PC-3 (cell line): ENCODE measurements around the gene PTGS2. TPM values are rescaled to one million over a fixed set of nuclear protein-coding genes. Genes with fewer than 3 reads are reported as not detected.

Source experiments
- ATAC-seq: fragments of 200-7000 bp; cut with Tn5 transposase; 2 replicates; pipeline ENCODE4 v1.9.1; 2020; ENCODE audit warnings: mild to moderate bottlenecking, moderate library complexity
- BruUV-seq: library from RNA; stranded (reverse); fragments of 400-500 nt; replicated peaks from 2 replicates; lab custom pipeline; 2021; lab: Mats Ljungman, UMichigan
- CTCF ChIA-PET: fragments of 300-600 bp; sonication (Branson Sonifier 250); formaldehyde crosslinking; loops from one replicate; lab custom pipeline; 2022; ENCODE audit warnings: antibody characterized with exemption; lab: Charles Lee
- POLR2A ChIA-PET: fragments of 300-600 bp; sonication (Branson Sonifier 250); formaldehyde crosslinking; loops from one replicate; lab custom pipeline; 2022; ENCODE audit warnings: antibody characterized with exemption; ENCODE audit not compliant: unreplicated experiment; lab: Charles Lee
- DNase-seq: peaks from one replicate; pipeline ENCODE4 v3.0.0-alpha.2; 2015
- H2AFZ ChIP-seq: fragments of 300-600 bp; sonication (generic); 2 replicates; pipeline ENCODE4 v1.6.0; 2016; ENCODE audit warnings: antibody characterized with exemption, low read length
- H3F3A ChIP-seq: fragments of 300-600 bp; sonication (generic); one replicate; pipeline ENCODE4 v1.6.0; 2017; ENCODE audit warnings: antibody characterized with exemption, low read length, control low read depth, mild to moderate bottlenecking; ENCODE audit not compliant: unreplicated experiment
- H3K27ac ChIP-seq: fragments of 300-600 bp; sonication (generic); 2 replicates; pipeline ENCODE4 v1.5.1; 2016; ENCODE audit warnings: mild to moderate bottlenecking, low read length
- H3K27me3 ChIP-seq: fragments of 300-600 bp; sonication (generic); 2 replicates; pipeline ENCODE4 v1.6.1; 2016; ENCODE audit warnings: low read length, mixed read lengths
- H3K36me3 ChIP-seq: fragments of 300-600 bp; sonication (generic); 2 replicates; pipeline ENCODE4 v1.6.1; 2016; ENCODE audit warnings: low read depth, mixed run types, low read length, mixed read lengths
- H3K4me1 ChIP-seq: fragments of 300-600 bp; sonication (generic); 2 replicates; pipeline ENCODE4 v1.5.1; 2016; ENCODE audit warnings: low read length; ENCODE audit not compliant: insufficient read depth
- H3K4me2 ChIP-seq: fragments of 300-600 bp; sonication (generic); 2 replicates; pipeline ENCODE4 v1.6.0; 2016; ENCODE audit warnings: low read length
- H3K4me3 ChIP-seq: fragments of 300-600 bp; sonication (generic); 2 replicates; pipeline ENCODE4 v1.5.1; 2016; ENCODE audit warnings: mild to moderate bottlenecking, low read length, mixed read lengths
- H3K79me2 ChIP-seq: fragments of 300-600 bp; sonication (generic); 2 replicates; pipeline ENCODE4 v1.6.1; 2017; ENCODE audit warnings: low read length, mixed read lengths
- H3K9ac ChIP-seq: fragments of 300-600 bp; sonication (generic); 2 replicates; pipeline ENCODE4 v1.6.0; 2016; ENCODE audit warnings: mild to moderate bottlenecking, low read length
- H3K9me2 ChIP-seq: fragments of 300-600 bp; sonication (generic); replicated peaks from 2 replicates; pipeline ENCODE4 v1.6.1; 2016; ENCODE audit warnings: mixed run types, low read length, mixed read lengths
- H3K9me3 ChIP-seq: fragments of 300-600 bp; sonication (generic); 2 replicates; pipeline ENCODE4 v1.6.1; 2016; ENCODE audit warnings: low read length, mixed read lengths
- H4K20me1 ChIP-seq: fragments of 300-600 bp; sonication (generic); 2 replicates; pipeline ENCODE4 v1.6.1; 2016; ENCODE audit warnings: low read length, mixed read lengths
- EZH2 ChIP-seq: fragments of 300-600 bp; sonication (generic); IDR thresholded peaks from one replicate; pipeline ENCODE4 v1.6.1; 2017; ENCODE audit warnings: antibody characterized with exemption, mild to moderate bottlenecking, low read length; ENCODE audit not compliant: unreplicated experiment
- EZH2phosphoT487 ChIP-seq: fragments of 300-600 bp; sonication (generic); IDR thresholded peaks from 2 replicates; pipeline ENCODE4 v1.6.1; 2018; ENCODE audit warnings: mild to moderate bottlenecking, antibody characterized with exemption, low read length, borderline replicate concordance
- intact Hi-C: fragments of 100-400 bp; cut with micrococcal nuclease; formaldehyde crosslinking; loops from 2 replicates; pipeline ENCODE4 v1.9.0; 2023
- total RNA-seq: library from RNA; depleted of rRNA; stranded (reverse); fragments of >200 nt; gene quantifications from 2 replicates; pipeline ENCODE4 v1.2.3, GENCODE V29; 2014
- TF ChIP-seq, protein P1 (sequence below): fragments of 300-600 bp; sonication (generic); conservative IDR thresholded peaks from 2 replicates; pipeline ENCODE4 v1.5.1; 2017; ENCODE audit warnings: antibody characterized with exemption, low read depth, mild to moderate bottlenecking, low read length

PTGS2 gene
- total RNA-seq, 1 experiment from 2014 or later, result 7.9 TPM

DNA sequence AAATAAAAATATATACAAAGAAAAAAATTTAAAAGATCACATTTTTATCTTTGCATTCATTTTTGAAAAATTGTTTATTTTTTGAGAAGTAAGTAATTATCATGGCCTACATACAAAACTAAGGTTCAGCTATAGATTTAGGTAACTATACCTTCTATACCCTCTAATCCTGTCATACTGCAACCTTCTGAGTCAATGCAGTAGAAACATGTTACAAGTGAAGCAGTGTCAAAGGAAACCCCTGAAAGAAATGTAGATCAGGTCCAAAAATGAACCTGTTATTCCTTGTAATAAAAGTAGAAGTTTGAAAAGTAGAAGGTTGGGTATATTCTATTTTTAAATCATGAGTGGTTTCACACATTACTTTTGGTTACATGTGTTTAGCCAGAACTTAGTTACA is 51.3 kb downstream of the PTGS2 start:
- Histone ChIP-seq H3K4me2 (no peak overlapping the region), H4K20me1 (no peaks in the 10 kb centered on the region), H3K9me2 (no peaks in the 10 kb centered on the region), H3K9ac (no peak overlapping the region), H3K4me1 (no peaks in the 10 kb centered on the region), H3K27ac (no peak overlapping the region), H3K4me3 (no peak overlapping the region), H3K9me3 (no peaks in the 10 kb centered on the region), H2AFZ (no peak overlapping the region), H3K27me3 (no peaks in the 10 kb centered on the region), H3K36me3 (no peaks in the 10 kb centered on the region), H3K79me2 (no peaks in the 10 kb centered on the region), H3F3A (no peaks in the 10 kb centered on the region)
- no peak for DNase-seq
- ATAC-seq, result no peak
- CTCF ChIA-PET, result no interaction called here
- BruUV-seq, result no TSS peak
- intact Hi-C loops, result no loop called here
- no peak for TF ChIP-seq EZH2
- TF ChIP-seq EZH2phosphoT487, result no peak
- TF ChIP-seq, protein P1, sequence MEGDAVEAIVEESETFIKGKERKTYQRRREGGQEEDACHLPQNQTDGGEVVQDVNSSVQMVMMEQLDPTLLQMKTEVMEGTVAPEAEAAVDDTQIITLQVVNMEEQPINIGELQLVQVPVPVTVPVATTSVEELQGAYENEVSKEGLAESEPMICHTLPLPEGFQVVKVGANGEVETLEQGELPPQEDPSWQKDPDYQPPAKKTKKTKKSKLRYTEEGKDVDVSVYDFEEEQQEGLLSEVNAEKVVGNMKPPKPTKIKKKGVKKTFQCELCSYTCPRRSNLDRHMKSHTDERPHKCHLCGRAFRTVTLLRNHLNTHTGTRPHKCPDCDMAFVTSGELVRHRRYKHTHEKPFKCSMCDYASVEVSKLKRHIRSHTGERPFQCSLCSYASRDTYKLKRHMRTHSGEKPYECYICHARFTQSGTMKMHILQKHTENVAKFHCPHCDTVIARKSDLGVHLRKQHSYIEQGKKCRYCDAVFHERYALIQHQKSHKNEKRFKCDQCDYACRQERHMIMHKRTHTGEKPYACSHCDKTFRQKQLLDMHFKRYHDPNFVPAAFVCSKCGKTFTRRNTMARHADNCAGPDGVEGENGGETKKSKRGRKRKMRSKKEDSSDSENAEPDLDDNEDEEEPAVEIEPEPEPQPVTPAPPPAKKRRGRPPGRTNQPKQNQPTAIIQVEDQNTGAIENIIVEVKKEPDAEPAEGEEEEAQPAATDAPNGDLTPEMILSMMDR, result no peak
- POLR2A ChIA-PET, result no interaction called here

DNA sequence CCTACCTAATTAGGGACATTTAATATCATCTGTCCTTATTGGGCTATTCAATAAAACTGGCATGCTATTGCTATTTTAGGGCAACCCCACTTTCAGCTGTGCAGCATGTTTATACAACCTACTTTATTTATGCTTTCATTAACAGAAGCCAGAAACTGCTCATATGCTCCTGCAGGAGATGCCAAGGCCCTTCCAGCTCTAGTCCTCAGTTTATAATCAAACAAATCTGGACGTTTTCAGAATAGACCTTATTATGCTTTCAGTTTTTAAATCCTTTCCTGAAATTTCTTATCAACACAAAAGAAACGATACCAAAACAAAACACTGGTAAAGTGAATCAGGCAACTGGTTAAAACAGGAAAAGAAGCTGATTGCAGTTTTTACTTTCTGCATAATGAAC is 53.2 kb downstream of the PTGS2 start:
- DNase-seq (no peak), ATAC-seq (no peak)
- no peaks in the 10 kb centered on the region for H3K36me3 ChIP-seq
- H3K27ac ChIP-seq, result no peak overlapping the region
- no peak overlapping the region for H3K4me3 ChIP-seq
- no peaks in the 10 kb centered on the region for H3K9me2 ChIP-seq
- no peaks in the 10 kb centered on the region for H3F3A ChIP-seq
- BruUV-seq, result no TSS peak
- TF ChIP-seq EZH2phosphoT487, result no peak
- TF ChIP-seq, protein P1, result no peak
- no peak for TF ChIP-seq EZH2
- H3K4me2 ChIP-seq, result no peak overlapping the region
- H2AFZ ChIP-seq, result no peak overlapping the region
- H3K9me3 ChIP-seq, result no peaks in the 10 kb centered on the region
- no peaks in the 10 kb centered on the region for H3K4me1 ChIP-seq
- ChIA-PET POLR2A (no interaction called here), CTCF (no interaction called here)
- H3K27me3 ChIP-seq, result no peaks in the 10 kb centered on the region
- H3K79me2 ChIP-seq, result no peaks in the 10 kb centered on the region
- intact Hi-C loops, result no loop called here
- H4K20me1 ChIP-seq, result no peaks in the 10 kb centered on the region
- H3K9ac ChIP-seq, result no peak overlapping the region

DNA sequence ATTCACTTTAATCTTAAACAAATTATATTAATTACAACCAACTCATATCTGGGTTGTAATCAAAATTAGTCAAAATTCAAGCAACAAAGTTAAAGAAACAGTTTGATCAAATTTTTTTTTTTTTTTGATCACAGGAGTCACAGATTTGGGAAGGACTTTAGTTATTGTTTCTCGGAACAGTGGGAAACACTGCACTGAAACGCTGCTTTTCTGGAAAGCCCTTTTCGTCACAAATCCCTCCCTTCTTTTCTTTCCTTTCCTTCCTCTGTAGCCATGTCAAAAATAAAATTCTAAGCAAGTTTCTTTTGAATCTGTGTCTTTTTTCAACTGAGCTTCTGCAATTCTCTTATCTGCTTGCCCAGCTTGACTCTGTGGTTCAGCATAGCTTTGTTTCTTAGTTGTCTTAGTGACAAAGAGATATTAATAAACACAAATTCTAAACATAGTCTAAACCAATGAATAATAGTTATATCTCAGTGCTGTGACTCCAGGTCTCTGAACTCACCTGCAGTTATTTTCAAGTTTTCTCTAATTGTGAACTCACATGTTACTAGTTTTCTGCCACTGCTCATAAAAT is 53.8 kb downstream of the PTGS2 start:
- H3K4me2 ChIP-seq, result no peak overlapping the region

More for the DNA sequence above, 53.8 kb downstream of the PTGS2 start:
- CTCF ChIA-PET, result no interaction called here
- Histone ChIP-seq H3K36me3 (no peaks in the 10 kb centered on the region), H3K9me3 (no peaks in the 10 kb centered on the region), H3K79me2 (no peaks in the 10 kb centered on the region), H4K20me1 (no peaks in the 10 kb centered on the region), H3K9me2 (no peaks in the 10 kb centered on the region), H3K27me3 (no peaks in the 10 kb centered on the region), H2AFZ (no peak overlapping the region), H3K4me3 (no peak overlapping the region), H3K4me1 (no peaks in the 10 kb centered on the region), H3F3A (no peaks in the 10 kb centered on the region), H3K9ac (no peak overlapping the region), H3K27ac (no peak overlapping the region)
- no TSS peak for BruUV-seq
- intact Hi-C loops, result no loop called here
- TF ChIP-seq, protein P1, result no peak
- TF ChIP-seq EZH2, result no peak
- no peak for TF ChIP-seq EZH2phosphoT487
- POLR2A ChIA-PET, result no interaction called here
- DNase-seq (no peak), ATAC-seq (no peak)
